Heart left ventricle (tissue), 16 donors: Measurements from ENCODE around the gene COL24A1. TPM values are rescaled to one million over a fixed set of nuclear protein-coding genes. Genes with fewer than 3 reads are reported as not detected.

ENCODE experiments used
- ATAC-seq, 4 donors: fragments of 200-7000 bp; cut with Tn5 transposase; one replicate each; pipeline ENCODE4 v1.9.1; 2020 to 2022; ENCODE audit warnings: moderate library complexity in 4 of 4, mild to moderate bottlenecking in 3 of 4, moderate number of reproducible peaks in 1 of 4
- DNase-seq, 5 donors: peaks; one replicate each; pipeline ENCODE4 v3.0.0-alpha.2; 2020
- H3K27ac ChIP-seq, 12 donors: fragments of 200-600 bp; sonication (generic) in 4 of 12; one replicate each; pipeline versions ENCODE4 v1.5.0 to v1.8.0; 2016 to 2022; ENCODE audit warnings: mild to moderate bottlenecking in 2 of 12
- H3K27me3 ChIP-seq, 9 donors: fragments of 200-600 bp; sonication (generic) in 2 of 9; one replicate each; pipeline versions ENCODE4 v1.5.1 to v1.8.0; 2016 to 2022; ENCODE audit warnings: mild to moderate bottlenecking in 3 of 9
- H3K36me3 ChIP-seq, 9 donors: fragments of 200-600 bp; sonication (generic) in 2 of 9; one replicate each; pipeline versions ENCODE4 v1.5.0 to v1.8.0; 2018 to 2022; ENCODE audit warnings: mild to moderate bottlenecking in 2 of 9
- H3K4me1 ChIP-seq, 12 donors: fragments of 200-600 bp; sonication (generic) in 4 of 12; one replicate each; pipeline versions ENCODE4 v1.5.0 to v1.8.0; 2016 to 2022; ENCODE audit warnings: mild to moderate bottlenecking in 3 of 12
- H3K4me3 ChIP-seq, 12 donors: fragments of 200-600 bp; sonication (generic) in 4 of 12; one replicate each; pipeline versions ENCODE4 v1.5.0 to v1.8.0; 2017 to 2022; ENCODE audit warnings: mild to moderate bottlenecking in 9 of 12, moderate library complexity in 4 of 12
- H3K9me3 ChIP-seq, 12 donors: fragments of 200-600 bp; sonication (generic) in 4 of 12; one replicate each; pipeline versions ENCODE4 v1.5.0 to v1.8.0; 2016 to 2022; ENCODE audit warnings: mild to moderate bottlenecking in 1 of 12
- POLR2A ChIP-seq, 2 donors: fragments of 450-650 bp; IDR thresholded peaks; one replicate each; pipeline ENCODE4 v1.6.1; 2017; ENCODE audit warnings: antibody characterized with exemption in 2 of 2, mild to moderate bottlenecking in 2 of 2, moderate library complexity in 2 of 2
- WGBS, 4 donors: extraction: QIAGEN DNeasy Blood & Tissue Kit in 2 of 4; methylation state at CpG; one replicate each; pipeline versions ENCODE4 v1.1.5 to v1.1.7; 2013 to 2018; 5-methylcytosine and 5-hydroxymethylcytosine counted together
- intact Hi-C, 10 donors: fragments of 100-400 bp; cut with DNase I; formaldehyde crosslinking; loops; one replicate each; pipeline versions ENCODE4 v1.11.1 to v1.14.2; 2022
- polyA plus RNA-seq, 2 donors: library from polyadenylated mRNA; stranded (reverse); fragments of 200-250 nt; gene quantifications; one replicate each; pipeline ENCODE4 v1.2.3, GENCODE V29; 2013
- total RNA-seq, 9 donors: library from RNA; depleted of rRNA in 2 of 9; stranded (reverse); fragments of >200 nt in 2 of 9; fragmentation: NEBNext Ultra II Directional in 3 of 9; extraction: Animal tissue kit (Norgen Biotek cat#: 25700) in 3 of 9; gene quantifications; one replicate each; pipeline versions ENCODE4 v1.1.0 to v1.2.4, GENCODE V29; 2016 to 2023
- TF ChIP-seq, protein P1 (sequence below), 12 donors: fragments of 200-600 bp; sonication (generic) in 4 of 12; IDR thresholded peaks; one replicate each; pipeline versions ENCODE4 v1.5.0 to v1.8.0; 2018 to 2022; ENCODE audit warnings: antibody characterized with exemption in 12 of 12, mild to moderate bottlenecking in 5 of 12
- donor health status: ischemic (EF 13 %, LVEDD 7.1; RV severe dilation, severe dysfunction).
- donor health status: healthy with polysubstance abuse.
- donor health status: DM: no; HTN: yes; CAD: no.
- donor health status: DM: no; HTN: no; CAD: no.
- donor health status: ischemic (EF 25% LVEDD 6.9; RV normal size, moderate dysfunction).
- donor health status: ischemic (EF 25% LVEDD 5.7; RV mildly dilated, moderate dysfunction).
- donor health status: healthy.
- donor health status: DM: yes; HTN: yes; CAD: no.
- donor health status: ischemic (EF 35%, LVEDD 5.7; RV mildly dilated, moderate dysfunction).
- donor health status: nonischemic (EF 11% LVEDD 7.7; RV severe dilation, severe dysfunction).
- donor health status: DM: yes; HTN: yes; CAD: no.
- donor health status: PGD.
- donor health status: ischemic (EF 29% LVEDD 5.4; RV normal size, mild dysfunction).
- donor health status: nonischemic (EF 23%, LVEDD 6.1; RV moderate dilation, normal function).

COL24A1 gene
- total and polyA plus RNA-seq, 11 donors, result 0.07 to 2.8 (median 0.40) TPM

DNA sequence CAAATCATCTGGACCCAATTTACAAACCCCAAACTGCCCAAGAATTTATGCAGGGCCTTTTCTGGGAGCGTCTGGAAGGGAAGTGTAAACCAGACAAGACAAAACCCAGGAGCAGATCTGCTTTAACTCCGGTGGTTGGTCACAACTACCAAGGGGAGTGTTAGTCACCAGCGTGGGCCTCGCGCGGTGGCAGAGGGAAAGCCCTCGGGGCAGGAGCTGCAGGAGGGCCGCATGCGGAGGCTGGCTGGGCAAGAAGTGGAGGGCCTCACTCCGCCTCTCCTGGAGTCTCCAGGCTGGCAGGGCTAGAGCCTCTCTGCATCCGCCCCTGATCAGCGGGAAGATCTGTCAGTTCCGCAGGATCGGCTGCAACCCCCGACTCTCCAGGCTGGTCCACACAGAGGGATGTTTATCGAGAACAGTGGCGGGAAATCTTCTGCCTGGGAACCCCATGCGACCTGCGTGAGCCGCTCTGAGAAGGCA is 2.0 kb downstream of the COL24A1 start:
- Histone ChIP-seq H3K4me3 (peak overlapping the region in 9 of 12 donors; percentile 33 to 61 (median 45)), H3K4me1 (peaks cover 0 to 26% (median 5%) of the 10 kb centered on the region in 12 donors), H3K9me3 (no peaks in the 10 kb centered on the region), H3K27me3 (peaks cover 3 to 46% (median 21%) of the 10 kb centered on the region in 9 donors), H3K27ac (peak overlapping the region in 3 of 12 donors; percentile 2 to 50 (median 16)), H3K36me3 (no peaks in the 10 kb centered on the region)
- no peak for TF ChIP-seq POLR2A (IDR thresholded peaks at IDR 0.05)
- TF ChIP-seq, protein P1, sequence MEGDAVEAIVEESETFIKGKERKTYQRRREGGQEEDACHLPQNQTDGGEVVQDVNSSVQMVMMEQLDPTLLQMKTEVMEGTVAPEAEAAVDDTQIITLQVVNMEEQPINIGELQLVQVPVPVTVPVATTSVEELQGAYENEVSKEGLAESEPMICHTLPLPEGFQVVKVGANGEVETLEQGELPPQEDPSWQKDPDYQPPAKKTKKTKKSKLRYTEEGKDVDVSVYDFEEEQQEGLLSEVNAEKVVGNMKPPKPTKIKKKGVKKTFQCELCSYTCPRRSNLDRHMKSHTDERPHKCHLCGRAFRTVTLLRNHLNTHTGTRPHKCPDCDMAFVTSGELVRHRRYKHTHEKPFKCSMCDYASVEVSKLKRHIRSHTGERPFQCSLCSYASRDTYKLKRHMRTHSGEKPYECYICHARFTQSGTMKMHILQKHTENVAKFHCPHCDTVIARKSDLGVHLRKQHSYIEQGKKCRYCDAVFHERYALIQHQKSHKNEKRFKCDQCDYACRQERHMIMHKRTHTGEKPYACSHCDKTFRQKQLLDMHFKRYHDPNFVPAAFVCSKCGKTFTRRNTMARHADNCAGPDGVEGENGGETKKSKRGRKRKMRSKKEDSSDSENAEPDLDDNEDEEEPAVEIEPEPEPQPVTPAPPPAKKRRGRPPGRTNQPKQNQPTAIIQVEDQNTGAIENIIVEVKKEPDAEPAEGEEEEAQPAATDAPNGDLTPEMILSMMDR (IDR thresholded peaks at IDR 0.05), result no peak
- ATAC-seq (peak in 3 of 4 donors; percentile 6 to 31 (median 21)), DNase-seq (peak in 3 of 5 donors; percentile 16 to 62 (median 36))
- 29 to 48% (median 36%) methylated on average over 9 to 20 of the region's 20 CpGs for whole genome bisulfite sequencing, 4 donors
- intact Hi-C loops, result no loop called here

DNA sequence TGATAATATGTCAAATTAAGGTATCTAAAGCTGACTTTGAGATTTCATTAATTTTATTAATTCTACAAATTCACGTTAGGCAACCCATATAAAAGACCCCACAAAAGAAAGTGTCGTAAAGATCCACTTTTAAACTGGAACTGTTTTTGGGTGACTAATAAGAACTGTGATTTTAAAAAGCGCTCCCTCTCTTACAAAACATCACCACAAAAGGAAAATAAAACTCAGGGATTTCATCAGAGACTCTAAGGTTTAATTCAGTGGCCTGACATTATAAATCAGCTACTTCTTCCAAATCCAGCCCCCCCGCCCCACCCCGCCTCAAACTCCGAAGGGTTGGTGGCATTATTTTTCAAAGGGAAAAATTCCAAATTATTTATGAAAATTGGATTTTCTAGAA is 2.7 kb downstream of the COL24A1 start:
- intact Hi-C loops, result no loop called here
- WGBS, 4 donors, result 85 to 93% (median 89%) methylated on average over 6 of the region's 6 CpGs
- peaks cover 0 to 26% (median 5%) of the 10 kb centered on the region in 12 donors for H3K4me1 ChIP-seq
- no peak for ATAC-seq
- no peaks in the 10 kb centered on the region for H3K9me3 ChIP-seq
- peak overlapping the region in 1 of 12 donors; percentile 36 for H3K27ac ChIP-seq
- no peak overlapping the region for H3K4me3 ChIP-seq
- DNase-seq, result no peak
- H3K36me3 ChIP-seq, result no peaks in the 10 kb centered on the region
- peaks cover 3 to 46% (median 21%) of the 10 kb centered on the region in 9 donors for H3K27me3 ChIP-seq
- TF ChIP-seq POLR2A (IDR thresholded peaks at IDR 0.05), result no peak

DNA sequence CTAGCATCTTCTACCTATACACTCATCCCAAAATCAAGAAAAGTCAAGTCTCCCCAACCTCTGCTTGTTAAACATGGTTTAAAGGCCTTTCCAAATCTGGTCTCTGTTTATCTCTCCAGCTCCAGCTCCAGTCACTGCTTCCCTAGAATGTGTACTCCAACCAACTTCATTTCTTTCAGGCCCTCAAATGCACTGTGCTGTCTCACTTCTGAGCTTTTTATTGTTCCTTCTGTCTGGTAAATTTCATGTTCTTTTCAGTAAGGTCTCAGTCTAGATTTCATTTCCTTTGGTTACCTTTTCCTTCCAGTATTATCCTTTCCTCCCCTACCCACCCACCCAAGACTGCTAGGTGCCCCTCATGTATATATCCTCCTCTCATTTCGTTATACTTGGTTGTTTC is 3.7 kb downstream of the COL24A1 start:
- Histone ChIP-seq H3K4me1 (peaks cover 0 to 26% (median 5%) of the 10 kb centered on the region in 12 donors), H3K36me3 (no peaks in the 10 kb centered on the region), H3K4me3 (no peak overlapping the region), H3K9me3 (no peaks in the 10 kb centered on the region), H3K27me3 (peaks cover 3 to 43% (median 21%) of the 10 kb centered on the region in 9 donors), H3K27ac (no peak overlapping the region)
- no peak for DNase-seq
- intact Hi-C loops, result no loop called here
- 75 to 84% (median 80%) methylated on average over 1 of the region's 1 CpG for WGBS, 4 donors
- TF ChIP-seq, protein P1 (IDR thresholded peaks at IDR 0.05), result no peak
- TF ChIP-seq POLR2A (IDR thresholded peaks at IDR 0.05), result no peak
- no peak for ATAC-seq

- Histone ChIP-seq H3K27ac (no peak overlapping the region), H3K27me3 (peaks cover 3 to 35% (median 21%) of the 10 kb centered on the region in 9 donors), H3K4me1 (peaks cover 0 to 20% (median 5%) of the 10 kb centered on the region in 12 donors), H3K9me3 (no peaks in the 10 kb centered on the region), H3K36me3 (no peaks in the 10 kb centered on the region), H3K4me3 (no peak overlapping the region)
- intact Hi-C loops, result no loop called here
- TF ChIP-seq POLR2A (IDR thresholded peaks at IDR 0.05), result no peak
- TF ChIP-seq, protein P1 (IDR thresholded peaks at IDR 0.05), result no peak
- WGBS, 4 donors, result 52 to 63% (median 57%) methylated on average over 2 of the region's 2 CpGs
- ATAC-seq (no peak), DNase-seq (no peak)
These were observed 5.1 kb downstream of the COL24A1 start for GRCh38 chr1:86151427-86151826.
